ENCODE measurements around the gene CALML3.

The CALML3 gene

DNA sequence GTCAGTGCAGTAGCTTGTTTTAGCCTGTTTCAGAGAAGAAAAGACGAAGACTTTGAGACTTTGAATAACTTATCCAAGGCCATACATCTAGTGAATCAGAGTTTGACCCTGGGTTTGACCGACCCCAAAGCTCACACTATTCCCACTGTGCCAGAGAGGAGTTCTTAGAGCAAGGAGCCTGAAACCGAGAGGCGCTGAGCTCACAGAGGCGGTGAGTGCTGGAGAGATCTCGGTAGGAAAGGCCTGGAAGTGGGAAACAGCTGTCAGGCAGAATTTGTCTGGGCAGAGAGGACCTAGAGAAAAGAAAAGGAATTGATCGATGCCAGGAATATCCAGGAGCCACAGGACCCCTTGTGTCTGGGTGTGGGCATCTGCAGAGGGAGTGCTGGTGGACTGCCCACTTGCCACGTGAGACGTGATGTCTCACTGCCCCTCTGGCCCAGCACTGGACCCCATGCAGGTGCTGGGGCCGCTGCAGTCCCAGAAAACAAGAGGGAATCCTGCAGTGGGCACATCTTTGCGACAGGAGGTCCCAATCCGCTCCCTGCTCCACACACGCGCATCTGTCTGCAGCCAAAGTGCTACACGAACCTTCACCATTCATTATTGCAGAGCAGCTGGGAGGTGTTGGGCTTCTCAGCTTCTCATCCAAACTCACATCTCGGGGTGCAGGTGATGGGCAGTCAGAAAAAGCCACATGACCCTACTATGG, 6.2 kb downstream of the CALML3 start:
- Histone ChIP-seq H3K4me3 (ENCODE audit: low read depth, low read length) (no peak overlapping the region), H3K9me3 (no peaks in the 10 kb centered on the region), H3K27me3 (no peaks in the 10 kb centered on the region), H3K36me3 (no peaks in the 10 kb centered on the region), H3K4me1 (no peaks in the 10 kb centered on the region)
- no peak for DNase-seq
- TF ChIP-seq, protein P1, sequence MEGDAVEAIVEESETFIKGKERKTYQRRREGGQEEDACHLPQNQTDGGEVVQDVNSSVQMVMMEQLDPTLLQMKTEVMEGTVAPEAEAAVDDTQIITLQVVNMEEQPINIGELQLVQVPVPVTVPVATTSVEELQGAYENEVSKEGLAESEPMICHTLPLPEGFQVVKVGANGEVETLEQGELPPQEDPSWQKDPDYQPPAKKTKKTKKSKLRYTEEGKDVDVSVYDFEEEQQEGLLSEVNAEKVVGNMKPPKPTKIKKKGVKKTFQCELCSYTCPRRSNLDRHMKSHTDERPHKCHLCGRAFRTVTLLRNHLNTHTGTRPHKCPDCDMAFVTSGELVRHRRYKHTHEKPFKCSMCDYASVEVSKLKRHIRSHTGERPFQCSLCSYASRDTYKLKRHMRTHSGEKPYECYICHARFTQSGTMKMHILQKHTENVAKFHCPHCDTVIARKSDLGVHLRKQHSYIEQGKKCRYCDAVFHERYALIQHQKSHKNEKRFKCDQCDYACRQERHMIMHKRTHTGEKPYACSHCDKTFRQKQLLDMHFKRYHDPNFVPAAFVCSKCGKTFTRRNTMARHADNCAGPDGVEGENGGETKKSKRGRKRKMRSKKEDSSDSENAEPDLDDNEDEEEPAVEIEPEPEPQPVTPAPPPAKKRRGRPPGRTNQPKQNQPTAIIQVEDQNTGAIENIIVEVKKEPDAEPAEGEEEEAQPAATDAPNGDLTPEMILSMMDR (IDR thresholded peaks at IDR 0.05; ENCODE audit: low read depth, low read length): no peak

DNA sequence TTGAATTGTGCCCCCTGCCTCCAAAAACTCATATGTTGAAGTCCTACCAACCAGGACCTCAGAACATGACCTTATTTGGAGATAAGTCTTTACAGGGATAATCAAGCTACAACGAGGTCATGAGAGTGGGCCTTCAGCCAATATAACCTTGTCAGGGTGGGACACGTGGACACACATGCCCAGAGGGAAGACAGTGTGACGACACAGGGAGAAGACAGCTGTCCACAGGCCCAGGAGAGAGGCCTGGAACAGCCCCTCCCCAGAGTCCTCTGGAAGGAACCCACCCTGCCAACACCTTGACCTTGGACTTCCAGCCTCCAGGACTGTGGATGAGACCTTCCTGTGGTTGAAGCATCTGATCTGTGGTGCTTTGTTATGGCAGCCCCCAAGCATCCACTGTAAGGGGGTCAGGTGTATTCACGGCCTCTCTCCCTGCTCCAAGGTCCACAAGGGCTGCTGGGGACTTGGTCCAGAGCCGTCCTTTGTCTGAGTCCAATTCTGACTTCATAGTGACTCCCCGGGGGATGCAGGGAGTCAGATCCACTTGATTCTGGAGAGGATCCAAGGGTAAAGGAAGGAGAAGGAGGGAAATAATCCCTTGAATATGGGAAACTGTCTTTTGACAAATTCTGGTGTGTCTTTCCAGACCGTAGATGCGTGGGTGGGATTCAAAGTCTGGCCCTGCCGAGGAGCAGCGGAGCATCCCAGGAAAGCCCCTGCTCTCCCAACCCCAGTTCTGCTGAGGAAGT, 7.0 kb downstream of the CALML3 start:
- TF ChIP-seq, protein P1 (IDR thresholded peaks at IDR 0.05; ENCODE audit: low read depth, low read length): no peak
- no peaks in the 10 kb centered on the region for H3K27me3 ChIP-seq
- H3K4me1 ChIP-seq: no peaks in the 10 kb centered on the region
- no peaks in the 10 kb centered on the region for H3K36me3 ChIP-seq
- H3K4me3 ChIP-seq (ENCODE audit: low read depth, low read length): no peak overlapping the region
- DNase-seq: no peak
- H3K9me3 ChIP-seq: no peaks in the 10 kb centered on the region

DNA sequence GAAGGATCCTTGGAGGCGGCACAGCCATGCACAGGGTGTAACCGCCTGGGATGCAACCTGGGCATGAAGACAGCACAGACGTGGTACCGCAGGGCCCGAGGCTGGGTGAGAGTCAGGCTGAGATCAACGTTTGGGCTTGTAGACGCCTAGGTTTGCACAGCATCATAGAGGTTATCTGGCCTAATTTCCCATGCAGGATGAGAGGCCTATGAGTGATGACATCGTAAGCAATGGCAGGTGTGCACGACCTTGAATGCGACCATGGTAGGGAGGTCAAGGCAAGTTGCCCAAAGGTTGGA, 7.5 kb downstream of the CALML3 start:
- H3K4me1 ChIP-seq: no peaks in the 10 kb centered on the region
- H3K4me3 ChIP-seq (ENCODE audit: low read depth, low read length): no peak overlapping the region
- no peaks in the 10 kb centered on the region for H3K36me3 ChIP-seq
- TF ChIP-seq, protein P1 (IDR thresholded peaks at IDR 0.05; ENCODE audit: low read depth, low read length): no peak
- H3K9me3 ChIP-seq: no peaks in the 10 kb centered on the region
- DNase-seq: no peak
- H3K27me3 ChIP-seq: no peaks in the 10 kb centered on the region

DNA sequence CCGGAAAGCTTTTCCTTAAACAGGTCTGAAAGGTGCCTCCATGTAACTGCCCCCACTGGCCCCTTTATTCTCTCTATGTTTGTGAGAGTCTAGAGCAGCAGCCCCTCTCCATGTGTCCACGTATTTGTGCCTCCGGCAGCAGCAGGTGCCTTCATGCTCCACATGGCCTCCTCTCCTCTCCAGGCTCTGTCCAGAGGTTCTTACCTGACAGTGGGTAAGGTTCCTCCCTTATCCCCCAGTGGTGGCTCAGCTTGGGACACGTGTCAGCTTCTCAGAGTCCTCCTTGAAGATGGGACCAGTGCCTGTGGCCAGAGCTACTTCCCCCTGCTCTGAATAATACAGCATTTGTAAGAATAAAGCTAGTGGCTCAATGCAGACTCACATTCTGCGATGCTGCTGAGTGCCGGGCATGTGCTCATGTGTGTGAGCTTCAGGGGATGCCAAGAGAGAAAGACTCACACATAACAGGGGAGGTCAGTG, 7.9 kb downstream of the CALML3 start:
- Histone ChIP-seq H3K9me3 (no peaks in the 10 kb centered on the region), H3K4me1 (no peaks in the 10 kb centered on the region), H3K27me3 (no peaks in the 10 kb centered on the region), H3K4me3 (ENCODE audit: low read depth, low read length) (no peak overlapping the region), H3K36me3 (no peaks in the 10 kb centered on the region)
- DNase-seq: no peak
- TF ChIP-seq, protein P1 (IDR thresholded peaks at IDR 0.05; ENCODE audit: low read depth, low read length): no peak

DNA sequence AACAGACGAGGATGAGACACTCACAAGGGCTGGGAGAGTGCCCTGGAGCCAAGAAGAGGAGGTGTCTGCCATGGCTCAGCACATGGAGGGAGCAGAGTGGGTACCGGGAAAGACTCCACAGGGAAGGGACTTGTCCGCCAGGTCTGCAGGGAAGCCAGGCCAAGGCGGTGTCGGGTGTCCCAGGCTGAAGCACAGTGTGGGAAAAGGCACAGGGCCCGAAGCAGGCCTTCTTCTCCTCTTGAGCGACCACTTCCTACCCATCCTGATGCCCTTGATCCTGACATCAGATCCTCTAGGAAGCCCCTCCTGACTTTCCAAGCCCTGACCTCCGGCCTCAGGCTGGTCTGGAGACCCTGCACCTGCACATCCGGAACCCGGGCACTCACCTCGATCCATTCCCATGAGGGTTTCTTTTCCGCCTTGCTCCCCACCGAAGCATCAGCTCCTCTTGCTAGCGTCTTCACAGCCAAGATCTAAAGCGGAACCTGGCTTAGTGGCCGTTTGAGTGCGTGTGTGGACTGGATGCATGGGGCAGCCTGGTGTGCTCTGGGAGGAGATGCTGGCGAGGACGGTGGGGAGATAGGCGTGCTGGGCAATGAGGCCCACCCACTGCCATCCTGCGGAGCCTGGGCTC, 8.5 kb downstream of the CALML3 start:
- DNase-seq: no peak
- TF ChIP-seq, protein P1 (IDR thresholded peaks at IDR 0.05; ENCODE audit: low read depth, low read length): no peak
- no peaks in the 10 kb centered on the region for H3K4me1 ChIP-seq

More for the DNA sequence above, 8.5 kb downstream of the CALML3 start:
- H3K4me3 ChIP-seq (ENCODE audit: low read depth, low read length): no peak overlapping the region
- H3K9me3 ChIP-seq: no peaks in the 10 kb centered on the region
- H3K36me3 ChIP-seq: no peaks in the 10 kb centered on the region
- no peaks in the 10 kb centered on the region for H3K27me3 ChIP-seq

Measured in BE2C (cell line).